ENCODE measurements around the gene GPR15LG. TPM values are rescaled to one million over a fixed set of nuclear protein-coding genes. Genes with fewer than 3 reads are reported as not detected.
"Not testable (repeated sequence)": the region's sequence is repeated elsewhere in the genome, so short reads cannot be mapped to it uniquely, and the experiment has no call there.

GPR15LG gene
- total and polyA plus RNA-seq, 10 of the 15 experiments (the other 5 are each of a cell fraction or from before 2014, with no cell fraction given), result 1.1 to 12.2 (median 1.4) TPM

DNA sequence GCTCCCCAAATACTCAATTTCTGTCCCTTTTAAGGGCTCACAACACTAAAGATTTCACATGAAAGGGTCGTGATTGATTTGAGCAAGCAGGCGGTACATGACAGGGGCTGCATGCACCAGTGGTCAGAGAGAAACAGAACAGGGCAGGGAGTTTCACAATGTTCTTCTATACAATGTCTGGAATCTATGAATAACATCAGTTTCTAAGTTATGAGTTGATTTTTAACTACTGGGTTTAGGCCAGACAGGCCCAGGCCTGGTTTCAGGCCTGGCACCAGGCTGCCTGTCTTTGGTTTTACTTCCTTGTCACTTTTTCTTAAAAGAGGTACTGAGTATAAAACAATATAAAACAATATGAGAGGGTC, 6.3 kb upstream of the GPR15LG start:
- H3K9ac ChIP-seq (ENCODE audit: control insufficient read depth, insufficient read depth, low read length); H3K9me3 ChIP-seq (replicated peaks; ENCODE audit: control insufficient read depth, insufficient read depth, low read length); BruUV-seq (replicated peaks); FAIRE-seq; H3K36me3 ChIP-seq (ENCODE audit: control insufficient read depth in 2 of 2, insufficient read depth in 2 of 2, low read length in 1 of 2); H2AFZ ChIP-seq (ENCODE audit: control insufficient read depth, low read depth, low read length); intact Hi-C loops (cut with micrococcal nuclease; ENCODE audit: unreplicated experiment); in situ Hi-C loops (cut with MboI); H3K27me3 ChIP-seq (replicated peaks in 1 of 2; ENCODE audit: control insufficient read depth in 2 of 2, insufficient read depth in 2 of 2, low read length in 1 of 2); H4K20me1 ChIP-seq (ENCODE audit: control insufficient read depth, insufficient read depth); DNase-seq (ENCODE audit: low read depth, low spot score): not testable (repeated sequence)
- TF ChIP-seq, protein P1, sequence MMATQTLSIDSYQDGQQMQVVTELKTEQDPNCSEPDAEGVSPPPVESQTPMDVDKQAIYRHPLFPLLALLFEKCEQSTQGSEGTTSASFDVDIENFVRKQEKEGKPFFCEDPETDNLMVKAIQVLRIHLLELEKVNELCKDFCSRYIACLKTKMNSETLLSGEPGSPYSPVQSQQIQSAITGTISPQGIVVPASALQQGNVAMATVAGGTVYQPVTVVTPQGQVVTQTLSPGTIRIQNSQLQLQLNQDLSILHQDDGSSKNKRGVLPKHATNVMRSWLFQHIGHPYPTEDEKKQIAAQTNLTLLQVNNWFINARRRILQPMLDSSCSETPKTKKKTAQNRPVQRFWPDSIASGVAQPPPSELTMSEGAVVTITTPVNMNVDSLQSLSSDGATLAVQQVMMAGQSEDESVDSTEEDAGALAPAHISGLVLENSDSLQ (IDR thresholded peaks at IDR 0.05), result peak; percentile 33; the same call in 1 of the 2 replicates
- TF ChIP-seq, protein P2, sequence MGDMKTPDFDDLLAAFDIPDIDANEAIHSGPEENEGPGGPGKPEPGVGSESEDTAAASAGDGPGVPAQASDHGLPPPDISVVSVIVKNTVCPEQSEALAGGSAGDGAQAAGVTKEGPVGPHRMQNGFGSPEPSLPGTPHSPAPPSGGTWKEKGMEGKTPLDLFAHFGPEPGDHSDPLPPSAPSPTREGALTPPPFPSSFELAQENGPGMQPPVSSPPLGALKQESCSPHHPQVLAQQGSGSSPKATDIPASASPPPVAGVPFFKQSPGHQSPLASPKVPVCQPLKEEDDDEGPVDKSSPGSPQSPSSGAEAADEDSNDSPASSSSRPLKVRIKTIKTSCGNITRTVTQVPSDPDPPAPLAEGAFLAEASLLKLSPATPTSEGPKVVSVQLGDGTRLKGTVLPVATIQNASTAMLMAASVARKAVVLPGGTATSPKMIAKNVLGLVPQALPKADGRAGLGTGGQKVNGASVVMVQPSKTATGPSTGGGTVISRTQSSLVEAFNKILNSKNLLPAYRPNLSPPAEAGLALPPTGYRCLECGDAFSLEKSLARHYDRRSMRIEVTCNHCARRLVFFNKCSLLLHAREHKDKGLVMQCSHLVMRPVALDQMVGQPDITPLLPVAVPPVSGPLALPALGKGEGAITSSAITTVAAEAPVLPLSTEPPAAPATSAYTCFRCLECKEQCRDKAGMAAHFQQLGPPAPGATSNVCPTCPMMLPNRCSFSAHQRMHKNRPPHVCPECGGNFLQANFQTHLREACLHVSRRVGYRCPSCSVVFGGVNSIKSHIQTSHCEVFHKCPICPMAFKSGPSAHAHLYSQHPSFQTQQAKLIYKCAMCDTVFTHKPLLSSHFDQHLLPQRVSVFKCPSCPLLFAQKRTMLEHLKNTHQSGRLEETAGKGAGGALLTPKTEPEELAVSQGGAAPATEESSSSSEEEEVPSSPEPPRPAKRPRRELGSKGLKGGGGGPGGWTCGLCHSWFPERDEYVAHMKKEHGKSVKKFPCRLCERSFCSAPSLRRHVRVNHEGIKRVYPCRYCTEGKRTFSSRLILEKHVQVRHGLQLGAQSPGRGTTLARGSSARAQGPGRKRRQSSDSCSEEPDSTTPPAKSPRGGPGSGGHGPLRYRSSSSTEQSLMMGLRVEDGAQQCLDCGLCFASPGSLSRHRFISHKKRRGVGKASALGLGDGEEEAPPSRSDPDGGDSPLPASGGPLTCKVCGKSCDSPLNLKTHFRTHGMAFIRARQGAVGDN (IDR thresholded peaks at IDR 0.05), result peak; percentile 57
- TF ChIP-seq, protein P3, sequence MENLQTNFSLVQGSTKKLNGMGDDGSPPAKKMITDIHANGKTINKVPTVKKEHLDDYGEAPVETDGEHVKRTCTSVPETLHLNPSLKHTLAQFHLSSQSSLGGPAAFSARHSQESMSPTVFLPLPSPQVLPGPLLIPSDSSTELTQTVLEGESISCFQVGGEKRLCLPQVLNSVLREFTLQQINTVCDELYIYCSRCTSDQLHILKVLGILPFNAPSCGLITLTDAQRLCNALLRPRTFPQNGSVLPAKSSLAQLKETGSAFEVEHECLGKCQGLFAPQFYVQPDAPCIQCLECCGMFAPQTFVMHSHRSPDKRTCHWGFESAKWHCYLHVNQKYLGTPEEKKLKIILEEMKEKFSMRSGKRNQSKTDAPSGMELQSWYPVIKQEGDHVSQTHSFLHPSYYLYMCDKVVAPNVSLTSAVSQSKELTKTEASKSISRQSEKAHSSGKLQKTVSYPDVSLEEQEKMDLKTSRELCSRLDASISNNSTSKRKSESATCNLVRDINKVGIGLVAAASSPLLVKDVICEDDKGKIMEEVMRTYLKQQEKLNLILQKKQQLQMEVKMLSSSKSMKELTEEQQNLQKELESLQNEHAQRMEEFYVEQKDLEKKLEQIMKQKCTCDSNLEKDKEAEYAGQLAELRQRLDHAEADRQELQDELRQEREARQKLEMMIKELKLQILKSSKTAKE (IDR thresholded peaks at IDR 0.05; ENCODE audit: low read depth, poor library complexity, severe bottlenecking), result peak; percentile 71
- TF ChIP-seq EED (IDR thresholded peaks at IDR 0.05; ENCODE audit: low read depth) (0 out of 2 replicates have a peak, but pooled peaks have one; percentile 10), JUNB (IDR thresholded peaks at IDR 0.05) (peak; percentile 41), FOXM1 (IDR thresholded peaks at IDR 0.05; ENCODE audit: low read depth, low read length) (peak; percentile 41; the same call in 1 of the 2 replicates), MEF2A (IDR thresholded peaks at IDR 0.05; ENCODE audit: insufficient read depth, low read depth, low read length) (0 out of 2 replicates have a peak, but pooled peaks have one; percentile 6), NFIC (IDR thresholded peaks at IDR 0.05; ENCODE audit: low read depth, low read length) (0 out of 2 replicates have a peak, but pooled peaks have one; percentile 11), RUNX3 (IDR thresholded peaks at IDR 0.05; ENCODE audit: low read length) (peak; percentile 16; the same call in 1 of the 2 replicates)
- Histone ChIP-seq H3K4me1 (ENCODE audit: control insufficient read depth, insufficient read depth, low read length) (peaks cover 24% of the 10 kb centered on the region), H3K79me2 (ENCODE audit: control insufficient read depth, insufficient read depth, low read length) (peaks cover 70% of the 10 kb centered on the region), H3K4me3 (peak overlapping the region; percentile 81), H3K4me2 (ENCODE audit: control insufficient read depth, insufficient read depth) (peak overlapping the region; percentile 73), H3K27ac (ENCODE audit: control insufficient read depth, insufficient read depth) (peak overlapping the region; percentile 54)
- ATAC-seq, result peak; percentile 47
- SMC1A ChIA-PET (ENCODE audit: uncharacterized antibody, unreplicated experiment), result interaction anchor here (0.8 to 8.3 kb wide), 9 partner anchors 9 to 161 kb away, joined by 3 to 70 read pairs (median 3); partner anchors contain the start of gene CCSER2
- RAD21 ChIA-PET (ENCODE audit: unreplicated experiment), result interaction anchor here (0.6 to 4.2 kb wide), 4 partner anchors 10 to 41 kb away, joined by 3 to 31 read pairs (median 4); no protein-coding TSS in a partner anchor
- WGBS (ENCODE audit: insufficient coverage, insufficient replicate concordance, low lambda C conversion rate, missing lambda C conversion rate), result 0% methylated on average over 2 of the region's 2 CpGs
- CTCF ChIA-PET, result interaction anchor here (1.3 to 25.5 kb wide), 5 partner anchors 12 to 37 kb away, joined by 4 to 788 read pairs (median 5); partner anchors contain the start of genes CDHR1 and GHITM
- POLR2A ChIA-PET, result interaction anchor here (0.6 to 2.7 kb wide), 6 partner anchors 10 to 32 kb away, joined by 3 to 10 read pairs (median 6); no protein-coding TSS in a partner anchor

Data from GM12878 (cell line).